Activated T-cell treated with anti-CD3 and anti-CD28 coated beads for 24 hours (primary cell): ENCODE data around the gene PCBP3.

ENCODE experiments used
- DNase-seq: peaks from one replicate; pipeline ENCODE4 v3.0.0-alpha.2; 2020; ENCODE audit warnings: low read depth

PCBP3 gene

GRCh38 chr21:45910548-45911221, 267.2 kb downstream of the PCBP3 start:
- no peak for DNase-seq

GRCh38 chr21:45911806-45912325, 268.3 kb downstream of the PCBP3 start:
- DNase-seq, result no peak

GRCh38 chr21:45912611-45913417, 269.3 kb downstream of the PCBP3 start:
- DNase-seq, result no peak

- DNase-seq, result no peak
Observed at GRCh38 chr21:45913418-45913765, 269.9 kb downstream of the PCBP3 start.

- DNase-seq, result no peak
Observed at GRCh38 chr21:45913886-45914285, 270.4 kb downstream of the PCBP3 start.

GRCh38 chr21:45914321-45914845, 270.9 kb downstream of the PCBP3 start:
- DNase-seq, result no peak

GRCh38 chr21:45916011-45916840, 272.7 kb downstream of the PCBP3 start:
- DNase-seq, result no peak

GRCh38 chr21:45917241-45917640, 273.7 kb downstream of the PCBP3 start:
- no peak for DNase-seq

- DNase-seq, result no peak
Observed at GRCh38 chr21:45918011-45918410, 274.5 kb downstream of the PCBP3 start.

GRCh38 chr21:45918835-45919447, 275.4 kb downstream of the PCBP3 start:
- no peak for DNase-seq

GRCh38 chr21:45919593-45919992, 276.1 kb downstream of the PCBP3 start:
- no peak for DNase-seq

GRCh38 chr21:45920824-45921600, 277.5 kb downstream of the PCBP3 start:
- DNase-seq, result no peak

GRCh38 chr21:45921917-45922316, 278.4 kb downstream of the PCBP3 start:
- DNase-seq, result no peak

GRCh38 chr21:45922648-45923047, 279.1 kb downstream of the PCBP3 start:
- DNase-seq, result no peak

GRCh38 chr21:45923146-45923545, 279.6 kb downstream of the PCBP3 start:
- DNase-seq, result peak; percentile 65

- DNase-seq, result no peak
Observed at GRCh38 chr21:45926281-45926680, 282.8 kb downstream of the PCBP3 start.

GRCh38 chr21:45927032-45927431, 283.5 kb downstream of the PCBP3 start:
- DNase-seq, result no peak

GRCh38 chr21:45927851-45928850, 284.6 kb downstream of the PCBP3 start:
- no peak for DNase-seq

GRCh38 chr21:45929449-45929848, 285.9 kb downstream of the PCBP3 start:
- no peak for DNase-seq
